Esophagus squamous epithelium (tissue), 4 donors: ENCODE results near the gene COL4A2.

Experiments used
- CTCF ChIP-seq, 6 experiments: fragments of 450-650 bp in 4 of 6; fragments of 200-600 bp in 2 of 6; sonication (generic) in 2 of 6; IDR thresholded peaks; one replicate each; pipeline ENCODE4 v1.5.1; 2016 to 2019; ENCODE audit warnings: antibody characterized with exemption in 6 of 6, mild to moderate bottlenecking in 4 of 6, moderate library complexity in 4 of 6
- POLR2A ChIP-seq, 4 donors: fragments of 450-650 bp; IDR thresholded peaks; one replicate each; pipeline ENCODE4 v1.6.1; 2017; ENCODE audit warnings: antibody characterized with exemption in 4 of 4, mild to moderate bottlenecking in 4 of 4, moderate library complexity in 3 of 4

- TF ChIP-seq CTCF (IDR thresholded peaks at IDR 0.05) (no peak), POLR2A (IDR thresholded peaks at IDR 0.05) (no peak)
Observed at GRCh38 chr13:110337247-110337646, 30.2 kb downstream of the COL4A2 start.
